Measurements from ENCODE around the gene ZDHHC14. TPM values are rescaled to one million over a fixed set of nuclear protein-coding genes. Genes with fewer than 3 reads are reported as not detected.

ZDHHC14 gene
- total and polyA plus RNA-seq, 2 of the 8 experiments (the other 6 are each of a cell fraction or from before 2014, with no cell fraction given), result 2.9 to 5.3 TPM

GRCh38 chr6:157685596-157686280, 304.7 kb downstream of the ZDHHC14 start:
- WGBS, 2 experiments (ENCODE audit: extremely low coverage in 1 of 2, insufficient coverage in 1 of 2, insufficient read length in 1 of 2, insufficient replicate concordance in 2 of 2, low coverage in 1 of 2, low lambda C conversion rate in 2 of 2, missing lambda C conversion rate in 1 of 2), result 94% methylated on average over 10 of the region's 10 CpGs; no CpG with 5 or more reads in 1 of the 2 experiments
- H3K4me3 ChIP-seq (ENCODE audit: extremely low read depth in 1 of 4, insufficient read depth in 2 of 4, low read depth in 3 of 4, low read length in 4 of 4), result no peak overlapping the region
- no peak overlapping the region for H2BK12ac ChIP-seq (ENCODE audit: low read depth, low read length)
- no peak overlapping the region for H3K27ac ChIP-seq (ENCODE audit: low read depth, low read length)
- H2BK20ac ChIP-seq (ENCODE audit: low read length), result 0 out of 2 replicates have a peak overlapping the region, but pooled peaks have one; percentile 21
- no peak overlapping the region for H2BK5ac ChIP-seq (ENCODE audit: low read depth, low read length)
- ChIA-PET CTCF (ENCODE audit: partially characterized antibody) (interaction anchor here (0.5 to 1.8 kb wide), 4 partner anchors 15 to 280 kb away, joined by 3 to 4 read pairs (median 3); no protein-coding TSS in a partner anchor), POLR2A (ENCODE audit: partially characterized antibody) (no interaction called here)
- H2AK5ac ChIP-seq (ENCODE audit: low read depth, low read length), result no peak overlapping the region
- peaks cover 0 to 2% (median 0%) of the 10 kb centered on the region in 4 experiments; a peak in 1 of 7 replicates for H3K4me1 ChIP-seq (replicated peaks in 1 of 4; ENCODE audit: control insufficient read depth in 3 of 4, insufficient read depth in 4 of 4, low read length in 3 of 4)
- no peak overlapping the region for H3K4me2 ChIP-seq (ENCODE audit: insufficient read depth in 1 of 2, low read depth in 2 of 2, low read length in 2 of 2)
- H3K23me2 ChIP-seq (ENCODE audit: low read depth, low read length), result no peaks in the 10 kb centered on the region
- H3K9me3 ChIP-seq (ENCODE audit: insufficient read depth in 2 of 2, low read depth in 1 of 2, low read length in 1 of 2), result no peaks in the 10 kb centered on the region
- no peak overlapping the region for H3K9ac ChIP-seq (replicated peaks in 1 of 4; ENCODE audit: extremely low read depth in 1 of 4, low read depth in 3 of 4, low read length in 3 of 4)
- H3K36me3 ChIP-seq (ENCODE audit: control insufficient read depth in 2 of 4, insufficient read depth in 4 of 4, low read length in 3 of 4), result no peaks in the 10 kb centered on the region
- H3K23ac ChIP-seq (ENCODE audit: insufficient read length), result no peak overlapping the region
- H3K56ac ChIP-seq (replicated peaks; ENCODE audit: insufficient read length, low read depth, low read length), result no peak overlapping the region
- H3K79me1 ChIP-seq (ENCODE audit: low read depth, low read length), result no peaks in the 10 kb centered on the region
- H4K5ac ChIP-seq (ENCODE audit: insufficient read length, low read depth, low read length), result no peak overlapping the region
- no peak for FAIRE-seq
- no peak overlapping the region for H2AFZ ChIP-seq (ENCODE audit: low read length)
- no peak overlapping the region for H3K4ac ChIP-seq (replicated peaks; ENCODE audit: insufficient read length, low read depth, low read length)
- DNase-seq (ENCODE audit: low read depth in 1 of 2, low spot score in 2 of 2), result no peak
- H3K79me2 ChIP-seq (ENCODE audit: control insufficient read depth in 1 of 2, insufficient read depth in 2 of 2, low read length in 2 of 2), result no peaks in the 10 kb centered on the region
- H2BK15ac ChIP-seq (ENCODE audit: low read length), result no peak overlapping the region
- H4K20me1 ChIP-seq (replicated peaks in 1 of 2; ENCODE audit: control insufficient read depth in 1 of 2, insufficient read depth in 2 of 2, low read length in 2 of 2), result no peaks in the 10 kb centered on the region
- no peak overlapping the region for H3K14ac ChIP-seq (ENCODE audit: insufficient read length)
- no peak overlapping the region for H3K18ac ChIP-seq (ENCODE audit: extremely low read depth, low read length)
- no peak overlapping the region for H4K8ac ChIP-seq (ENCODE audit: extremely low read depth, insufficient read depth, low read length)
- H3K27me3 ChIP-seq (replicated peaks in 1 of 4; ENCODE audit: control insufficient read depth in 3 of 4, extremely low read depth in 1 of 4, insufficient read depth in 3 of 4, low read length in 3 of 4), result no peaks in the 10 kb centered on the region; a peak in 2 of 7 replicates
- H4K91ac ChIP-seq (replicated peaks; ENCODE audit: insufficient read length, low read length), result no peak overlapping the region
- H2BK120ac ChIP-seq (replicated peaks; ENCODE audit: low read depth, low read length), result no peak overlapping the region
- TF ChIP-seq CBX5 (IDR thresholded peaks at IDR 0.05; ENCODE audit: low read depth, low read length) (no peak), ASH2L (IDR thresholded peaks at IDR 0.05; ENCODE audit: low read length) (no peak), BCL11A (IDR thresholded peaks at IDR 0.05; ENCODE audit: low read depth in 2 of 2, low read length in 2 of 2) (no peak), RNF2 (IDR thresholded peaks at IDR 0.05; ENCODE audit: borderline replicate concordance, low read depth, low read length, missing control alignments, poor library complexity, severe bottlenecking) (no peak), SP4 (IDR thresholded peaks at IDR 0.05; ENCODE audit: low read length) (no peak), SRF (IDR thresholded peaks at IDR 0.05; ENCODE audit: low read depth, low read length) (no peak), CBX8 (IDR thresholded peaks at IDR 0.05; ENCODE audit: borderline replicate concordance, low read depth, low read length) (no peak), RAD21 (IDR thresholded peaks at IDR 0.05 in 1 of 2, conservative IDR thresholded peaks at IDR 0.05 in 1 of 2; ENCODE audit: low read depth in 2 of 2, low read length in 2 of 2) (no peak), GTF2F1 (IDR thresholded peaks at IDR 0.05; ENCODE audit: borderline replicate concordance, low read depth, low read length) (no peak), EGR1 (IDR thresholded peaks at IDR 0.05; ENCODE audit: borderline replicate concordance, low read depth, low read length) (no peak), RBBP5 (IDR thresholded peaks at IDR 0.05; ENCODE audit: borderline replicate concordance, low read depth, low read length) (no peak), PHF8 (conservative IDR thresholded peaks at IDR 0.05; ENCODE audit: low read depth, low read length) (no peak)
